Neural cell (in vitro differentiated cells): ENCODE data around the gene RLN2. TPM values are rescaled to one million over a fixed set of nuclear protein-coding genes. Genes with fewer than 3 reads are reported as not detected.

ENCODE experiments used
- H2AFZ ChIP-seq: fragments of 200-600, 300-800 bp; sonication (generic), shearing (Covaris generic); 2 replicates; pipeline ENCODE4 v1.6.0; 2014; ENCODE audit warnings: low read depth, mild to moderate bottlenecking, antibody characterized with exemption, low read length, moderate library complexity
- H3F3A ChIP-seq: fragments of 200-600 bp; shearing (Covaris generic); 2 replicates; pipeline ENCODE4 v1.6.1; 2016; ENCODE audit warnings: mild to moderate bottlenecking, moderate library complexity, mixed read lengths, antibody characterized with exemption, low read length; ENCODE audit not compliant: insufficient read depth, poor library complexity, severe bottlenecking
- H3K27ac ChIP-seq: fragments of 200-600, 300-800 bp; sonication (generic), shearing (Covaris generic); 2 replicates; pipeline ENCODE4 v1.5.1; 2014; ENCODE audit warnings: mild to moderate bottlenecking, low read length, moderate library complexity
- H3K27me3 ChIP-seq: fragments of 300-800, 200-600 bp; sonication (generic), shearing (Covaris generic); 2 replicates; pipeline ENCODE4 v1.6.0; 2014; ENCODE audit warnings: mild to moderate bottlenecking, low read depth, low read length, moderate library complexity; ENCODE audit not compliant: insufficient read depth
- H3K36me3 ChIP-seq: fragments of 300-800, 200-600 bp; sonication (generic), shearing (Covaris generic); 2 replicates; pipeline ENCODE4 v1.5.1; 2014; ENCODE audit warnings: mild to moderate bottlenecking, antibody characterized with exemption, low read length, moderate library complexity; ENCODE audit not compliant: insufficient read depth
- H3K4me2 ChIP-seq: fragments of 300-800, 200-600 bp; sonication (generic), shearing (Covaris generic); 2 replicates; pipeline ENCODE4 v1.6.0; 2014; ENCODE audit warnings: mild to moderate bottlenecking, low read length
- H3K4me3 ChIP-seq: fragments of 300-800, 200-600 bp; sonication (generic), shearing (Covaris generic); 2 replicates; pipeline ENCODE4 v1.5.1; 2014; ENCODE audit warnings: mild to moderate bottlenecking, low read length, moderate library complexity
- H3K79me2 ChIP-seq: fragments of 200-600 bp; shearing (Covaris generic); replicated peaks from 2 replicates; pipeline ENCODE4 v1.6.0; 2014; ENCODE audit warnings: mild to moderate bottlenecking, low read length, moderate library complexity; ENCODE audit not compliant: insufficient read depth
- H3K9ac ChIP-seq: fragments of 300-800, 200-600 bp; sonication (generic), shearing (Covaris generic); 2 replicates; pipeline ENCODE4 v1.6.1; 2016; ENCODE audit warnings: mild to moderate bottlenecking, low read length, mixed read lengths
- H3K9me2 ChIP-seq: fragments of 200-600 bp; shearing (Covaris generic); 2 replicates; pipeline ENCODE4 v1.6.1; 2016; ENCODE audit warnings: mild to moderate bottlenecking, low read length, mixed read lengths; ENCODE audit not compliant: insufficient read depth
- H3K9me3 ChIP-seq: fragments of 200-600, 300-800 bp; sonication (generic), shearing (Covaris generic); 2 replicates; pipeline ENCODE4 v1.6.1; 2016; ENCODE audit warnings: mild to moderate bottlenecking, mixed run types, low read length, moderate library complexity, mixed read lengths
- H4K20me1 ChIP-seq: fragments of 200-600 bp; shearing (Covaris generic); 2 replicates; pipeline ENCODE4 v1.6.1; 2016; ENCODE audit warnings: mild to moderate bottlenecking, mixed run types; ENCODE audit not compliant: insufficient read depth
- CTCF ChIP-seq: fragments of 450-650 bp; IDR thresholded peaks from 2 replicates; pipeline ENCODE4 v1.5.1; 2014; ENCODE audit warnings: antibody characterized with exemption, mild to moderate bottlenecking, moderate library complexity; ENCODE audit not compliant: poor library complexity, severe bottlenecking
- EP300 ChIP-seq: fragments of 450-650 bp; conservative IDR thresholded peaks from 2 replicates; pipeline ENCODE4 v1.6.1; 2014; ENCODE audit warnings: antibody characterized with exemption, mild to moderate bottlenecking, moderate library complexity; ENCODE audit not compliant: poor library complexity, severe bottlenecking
- EZH2 ChIP-seq: fragments of 200-600, 300-800 bp; shearing (Covaris generic), sonication (generic); IDR thresholded peaks from 2 replicates; pipeline ENCODE4 v1.6.1; 2014; ENCODE audit warnings: antibody characterized with exemption, low read length, borderline replicate concordance, mild to moderate bottlenecking; ENCODE audit not compliant: insufficient read depth, poor library complexity, severe bottlenecking
- MXI1 ChIP-seq: fragments of 450-650 bp; conservative IDR thresholded peaks from 2 replicates; pipeline ENCODE4 v1.6.1; 2014; ENCODE audit warnings: antibody characterized with exemption, mild to moderate bottlenecking; ENCODE audit not compliant: poor library complexity, severe bottlenecking
- POLR2AphosphoS5 ChIP-seq: IDR thresholded peaks from 2 replicates; pipeline ENCODE4 v1.6.1; 2012
- RAD21 ChIP-seq: fragments of 450-650 bp; conservative IDR thresholded peaks from 2 replicates; pipeline ENCODE4 v1.6.1; 2014; ENCODE audit warnings: antibody characterized with exemption, mild to moderate bottlenecking, moderate library complexity
- REST ChIP-seq: IDR thresholded peaks from 2 replicates; pipeline ENCODE4 v1.6.1; 2012; ENCODE audit warnings: borderline replicate concordance
- SMC3 ChIP-seq: fragments of 450-650 bp; conservative IDR thresholded peaks from 2 replicates; pipeline ENCODE4 v1.6.1; 2014; ENCODE audit warnings: antibody characterized with exemption, mild to moderate bottlenecking, moderate library complexity; ENCODE audit not compliant: poor library complexity
- TAF1 ChIP-seq: IDR thresholded peaks from 2 replicates; pipeline ENCODE4 v1.6.1; 2012; ENCODE audit warnings: low read depth
- polyA plus RNA-seq: library from polyadenylated mRNA; depleted of rRNA; stranded (reverse); fragments of >200 nt; gene quantifications from 2 replicates; pipeline ENCODE4 v1.2.3, GENCODE V29; 2014

RLN2 gene
- polyA plus RNA-seq, 1 donor from 2014 or later, result not detected

DNA sequence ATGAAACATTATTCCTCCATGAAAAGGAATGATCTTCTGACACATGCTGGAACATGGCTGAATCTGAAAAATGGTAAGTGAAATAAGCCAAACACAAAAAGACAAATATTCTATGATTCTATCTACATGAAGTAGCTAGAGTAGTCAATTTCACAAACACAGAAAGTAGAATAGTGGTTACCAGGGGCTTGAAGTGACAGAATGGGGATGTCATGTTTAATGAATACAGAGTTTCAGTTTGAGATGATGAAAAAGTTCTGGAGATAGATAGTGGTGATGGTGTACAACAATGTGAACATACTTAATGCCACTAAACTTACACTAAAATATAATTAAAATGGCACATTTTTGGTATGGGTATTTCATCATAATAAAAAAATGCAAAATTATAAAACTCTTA, 18.3 kb downstream of the RLN2 start:
- Histone ChIP-seq H3K4me3 (no peak overlapping the region), H3K36me3 (no peaks in the 10 kb centered on the region), H3K79me2 (no peaks in the 10 kb centered on the region), H3K27me3 (no peaks in the 10 kb centered on the region), H4K20me1 (no peaks in the 10 kb centered on the region), H2AFZ (no peak overlapping the region), H3K27ac (no peak overlapping the region), H3K9me2 (no peaks in the 10 kb centered on the region), H3K9me3 (no peaks in the 10 kb centered on the region), H3K9ac (no peak overlapping the region), H3F3A (no peaks in the 10 kb centered on the region), H3K4me2 (no peak overlapping the region)
- no peak for TF ChIP-seq TAF1
- TF ChIP-seq REST, result no peak
- TF ChIP-seq EP300, result no peak
- no peak for TF ChIP-seq EZH2
- no peak for TF ChIP-seq SMC3
- TF ChIP-seq RAD21, result no peak
- TF ChIP-seq CTCF, result no peak
- no peak for TF ChIP-seq MXI1
- TF ChIP-seq POLR2AphosphoS5, result no peak

GRCh38 chr9:5278486-5278885, 26.0 kb downstream of the RLN2 start:
- TF ChIP-seq CTCF (no peak), EP300 (no peak), SMC3 (no peak), EZH2 (no peak), MXI1 (no peak), TAF1 (no peak), POLR2AphosphoS5 (no peak), REST (no peak), RAD21 (no peak)
- Histone ChIP-seq H3K9me2 (no peaks in the 10 kb centered on the region), H3K4me3 (no peak overlapping the region), H3K36me3 (no peaks in the 10 kb centered on the region), H3K27ac (no peak overlapping the region), H2AFZ (no peak overlapping the region), H3F3A (no peaks in the 10 kb centered on the region), H3K9me3 (no peaks in the 10 kb centered on the region), H3K79me2 (no peaks in the 10 kb centered on the region), H3K27me3 (no peaks in the 10 kb centered on the region), H3K9ac (no peak overlapping the region), H3K4me2 (no peak overlapping the region), H4K20me1 (no peaks in the 10 kb centered on the region)
